Measurements from ENCODE around the gene OR6C6. TPM values are rescaled to one million over a fixed set of nuclear protein-coding genes. Genes with fewer than 3 reads are reported as not detected.
"Not testable (repeated sequence)": the region's sequence is repeated elsewhere in the genome, so short reads cannot be mapped to it uniquely, and the experiment has no call there.

OR6C6 gene
- total RNA-seq (2014; rRNA removed) (not detected in 2 replicates), Bru-seq, nascent RNA (not detected), BruChase-seq, experiment 1, labeled RNA remaining after a 6-hour chase (not detected), BruChase-seq, experiment 2, labeled RNA remaining after a 2-hour chase (not detected)
- long read RNA-seq: 0 reads

GRCh38 chr12:55296469-55296868 is at the start of gene OR6C6:
Gene OR6C6, minus strand, starts transcription at chr12:55296569. Its CDS starts 1,337 bp downstream, at chr12:55295232.
- no peaks in the 10 kb centered on the region for H3K4me1 ChIP-seq (ENCODE audit: insufficient read depth, low read length)
- no peak for TF ChIP-seq EZH2phosphoT487 (IDR thresholded peaks at IDR 0.05; ENCODE audit: borderline replicate concordance, low read length)
- no peak for TF ChIP-seq CTCF (conservative IDR thresholded peaks at IDR 0.05; ENCODE audit: low read depth, low read length)
- TF ChIP-seq EZH2 (IDR thresholded peaks at IDR 0.05; ENCODE audit: low read length, unreplicated experiment): no peak

GRCh38 chr12:55336002-55336401 is 39.6 kb upstream of the OR6C6 start:
- Histone ChIP-seq H3K27me3 (ENCODE audit: low read length) (peaks cover 55% of the 10 kb centered on the region), H3K9ac (ENCODE audit: low read length) (no peak overlapping the region), H3K9me3 (ENCODE audit: low read length) (no peaks in the 10 kb centered on the region), H4K20me1 (ENCODE audit: low read length) (no peaks in the 10 kb centered on the region), H3K9me2 (replicated peaks; ENCODE audit: low read length) (no peaks in the 10 kb centered on the region), H3K27ac (ENCODE audit: low read length) (no peak overlapping the region), H3K4me1 (ENCODE audit: insufficient read depth, low read length) (no peaks in the 10 kb centered on the region), H3K79me2 (ENCODE audit: low read length) (no peaks in the 10 kb centered on the region), H2AFZ (ENCODE audit: low read length) (no peak overlapping the region), H3K4me2 (ENCODE audit: low read length) (no peak overlapping the region), H3F3A (ENCODE audit: low read length, unreplicated experiment) (no peaks in the 10 kb centered on the region), H3K4me3 (ENCODE audit: low read length) (no peak overlapping the region), H3K36me3 (ENCODE audit: low read depth, low read length) (no peaks in the 10 kb centered on the region)
- ChIA-PET POLR2A (ENCODE audit: unreplicated experiment) (no interaction called here), CTCF (no interaction called here)
- no TSS peak for BruUV-seq (replicated peaks)
- no peak for DNase-seq
- no peak for ATAC-seq
- TF ChIP-seq EZH2 (IDR thresholded peaks at IDR 0.05; ENCODE audit: low read length, unreplicated experiment): no peak
- no peak for TF ChIP-seq EZH2phosphoT487 (IDR thresholded peaks at IDR 0.05; ENCODE audit: borderline replicate concordance, low read length)
- no peak for TF ChIP-seq CTCF (conservative IDR thresholded peaks at IDR 0.05; ENCODE audit: low read depth, low read length)
- intact Hi-C loops (cut with micrococcal nuclease): no loop called here

More at GRCh38 chr12:55296469-55296868, at the start of gene OR6C6:
- DNase-seq: no peak
- H3K27me3 ChIP-seq (ENCODE audit: low read length): peaks cover 38% of the 10 kb centered on the region
- no peaks in the 10 kb centered on the region for H3K79me2 ChIP-seq (ENCODE audit: low read length)
- H3K4me2 ChIP-seq (ENCODE audit: low read length): no peak within 1 kb of the TSS
- no TSS peak for BruUV-seq (replicated peaks)
- intact Hi-C loops (cut with micrococcal nuclease): no loop called here
- no peaks in the 10 kb centered on the region for H3K36me3 ChIP-seq (ENCODE audit: low read depth, low read length)
- ChIA-PET POLR2A (ENCODE audit: unreplicated experiment) (no interaction called here), CTCF (no interaction called here)
- H4K20me1 ChIP-seq (ENCODE audit: low read length): no peaks in the 10 kb centered on the region
- no peak for ATAC-seq
- H3K4me3 ChIP-seq (ENCODE audit: low read length): no peak within 1 kb of the TSS
- no peak within 1 kb of the TSS for H2AFZ ChIP-seq (ENCODE audit: low read length)
- H3K27ac ChIP-seq (ENCODE audit: low read length): no peak within 1 kb of the TSS
- no peaks in the 10 kb centered on the region for H3K9me3 ChIP-seq (ENCODE audit: low read length)
- H3K9me2 ChIP-seq (replicated peaks; ENCODE audit: low read length): no peaks in the 10 kb centered on the region
- H3F3A ChIP-seq (ENCODE audit: low read length, unreplicated experiment): no peaks in the 10 kb centered on the region
- H3K9ac ChIP-seq (ENCODE audit: low read length): no peak within 1 kb of the TSS

- BruUV-seq (replicated peaks): no TSS peak
- H3K27ac ChIP-seq (ENCODE audit: low read length): no peak within 1 kb of the TSS
Measured at GRCh38 chr12:55330446-55330845, 34.1 kb upstream of the OR6C6 start, which contains the start of gene OR6C3. Gene OR6C3, plus strand, starts transcription at chr12:55330746. Its CDS starts 955 bp downstream, at chr12:55331701.

GRCh38 chr12:55325801-55326200 is 29.4 kb upstream of the OR6C6 start:
- ATAC-seq; H4K20me1 ChIP-seq (ENCODE audit: low read length); DNase-seq; H3K36me3 ChIP-seq (ENCODE audit: low read depth, low read length); H2AFZ ChIP-seq (ENCODE audit: low read length); H3K9me2 ChIP-seq (replicated peaks; ENCODE audit: low read length); BruUV-seq (replicated peaks); H3K9ac ChIP-seq (ENCODE audit: low read length); H3K4me1 ChIP-seq (ENCODE audit: insufficient read depth, low read length); H3K27ac ChIP-seq (ENCODE audit: low read length); H3K79me2 ChIP-seq (ENCODE audit: low read length); CTCF ChIA-PET; intact Hi-C loops (cut with micrococcal nuclease); H3F3A ChIP-seq (ENCODE audit: low read length, unreplicated experiment); H3K4me3 ChIP-seq (ENCODE audit: low read length); H3K9me3 ChIP-seq (ENCODE audit: low read length); H3K4me2 ChIP-seq (ENCODE audit: low read length); POLR2A ChIA-PET (ENCODE audit: unreplicated experiment): not testable (repeated sequence)
- peaks cover 27% of the 10 kb centered on the region for H3K27me3 ChIP-seq (ENCODE audit: low read length)

More at GRCh38 chr12:55330446-55330845, 34.1 kb upstream of the OR6C6 start, which contains the start of gene OR6C3:
- ChIA-PET CTCF (no interaction called here), POLR2A (ENCODE audit: unreplicated experiment) (no interaction called here)
- ATAC-seq: no peak
- TF ChIP-seq EZH2phosphoT487 (IDR thresholded peaks at IDR 0.05; ENCODE audit: borderline replicate concordance, low read length) (no peak), EZH2 (IDR thresholded peaks at IDR 0.05; ENCODE audit: low read length, unreplicated experiment) (no peak), CTCF (conservative IDR thresholded peaks at IDR 0.05; ENCODE audit: low read depth, low read length) (no peak)
- no peaks in the 10 kb centered on the region for H3K9me2 ChIP-seq (replicated peaks; ENCODE audit: low read length)
- no peaks in the 10 kb centered on the region for H3K4me1 ChIP-seq (ENCODE audit: insufficient read depth, low read length)
- H3K27me3 ChIP-seq (ENCODE audit: low read length): peaks cover 38% of the 10 kb centered on the region
- intact Hi-C loops (cut with micrococcal nuclease): no loop called here
- no peak within 1 kb of the TSS for H3K4me2 ChIP-seq (ENCODE audit: low read length)
- DNase-seq: no peak
- no peaks in the 10 kb centered on the region for H3F3A ChIP-seq (ENCODE audit: low read length, unreplicated experiment)
- no peaks in the 10 kb centered on the region for H3K9me3 ChIP-seq (ENCODE audit: low read length)
- H4K20me1 ChIP-seq (ENCODE audit: low read length): no peaks in the 10 kb centered on the region
- H3K4me3 ChIP-seq (ENCODE audit: low read length): no peak within 1 kb of the TSS
- H3K79me2 ChIP-seq (ENCODE audit: low read length): no peaks in the 10 kb centered on the region
- H3K9ac ChIP-seq (ENCODE audit: low read length): no peak within 1 kb of the TSS
- H3K36me3 ChIP-seq (ENCODE audit: low read depth, low read length): no peaks in the 10 kb centered on the region
- H2AFZ ChIP-seq (ENCODE audit: low read length): no peak within 1 kb of the TSS
